AG04450 (cell line): ENCODE results near the gene OSBPL2. TPM values are rescaled to one million over a fixed set of nuclear protein-coding genes. Genes with fewer than 3 reads are reported as not detected.
A peak's percentile ranks its signal among the peaks of the same experiment; 100 is the strongest.

Source experiments
- CTCF ChIA-PET: fragments of 300-600, 350-600 bp; formaldehyde crosslinking; extraction: SDS; loops from one replicate; lab custom pipeline; 2022; ENCODE audit warnings: antibody characterized with exemption, inconsistent platforms; lab: Charles Lee
- POLR2A ChIA-PET: fragments of 350-600 bp; formaldehyde crosslinking; extraction: SDS; loops from one replicate; lab custom pipeline; 2021; ENCODE audit warnings: antibody characterized with exemption, inconsistent platforms; lab: Yijun Ruan, JAX
- DNase-seq: peaks from one replicate; pipeline ENCODE4 v3.0.0-alpha.2; 2011; ENCODE audit warnings: low read depth, low spot score
- H3K27ac ChIP-seq: one replicate; pipeline ENCODE4 v1.5.1; 2012; ENCODE audit warnings: low read depth, low read length, control low read depth
- H3K27me3 ChIP-seq: one replicate; pipeline ENCODE4 v1.6.0; 2012; ENCODE audit warnings: low read length; ENCODE audit not compliant: control insufficient read depth, insufficient read depth
- H3K4me3 ChIP-seq: 2 replicates; pipeline ENCODE4 v1.5.1; 2011; ENCODE audit warnings: mild to moderate bottlenecking, low read depth, low read length, control low read depth
- H3K9me3 ChIP-seq: 2 replicates; pipeline ENCODE4 v1.5.1; 2012; ENCODE audit warnings: low read length; ENCODE audit not compliant: control insufficient read depth, insufficient read depth
- CTCF ChIP-seq: IDR thresholded peaks from 2 replicates; pipeline ENCODE4 v1.5.1; 2011; ENCODE audit warnings: low read depth, low read length, control low read depth, inconsistent platforms
- polyA plus RNA-seq: library from polyadenylated mRNA; depleted of rRNA; stranded (reverse); fragments of >200 nt; gene quantifications from 2 replicates; pipeline ENCODE4 v1.2.3, GENCODE V29; 2011; rRNA removed

Gene OSBPL2
- polyA plus RNA-seq, 1 experiment: 18.5 TPM

GRCh38 chr20:62344092-62344491, 105.8 kb downstream of the OSBPL2 start:
- no peak for DNase-seq
- TF ChIP-seq CTCF: no peak
- CTCF ChIA-PET: interaction anchor here (1.5 kb wide), 1 partner anchor 31 kb away, joined by 5 read pairs; no protein-coding TSS in a partner anchor
- Histone ChIP-seq H3K9me3 (peaks cover 9% of the 10 kb centered on the region), H3K4me3 (no peak overlapping the region), H3K27me3 (no peaks in the 10 kb centered on the region), H3K27ac (no peak overlapping the region)
- POLR2A ChIA-PET: interaction anchor here (1.5 kb wide), 1 partner anchor 25 kb away, joined by 6 read pairs; no protein-coding TSS in a partner anchor

- Histone ChIP-seq H3K9me3 (peaks cover 11% of the 10 kb centered on the region), H3K27ac (no peak overlapping the region), H3K27me3 (no peaks in the 10 kb centered on the region), H3K4me3 (no peak overlapping the region)
- POLR2A ChIA-PET: interaction anchor here (0.5 to 1.5 kb wide), 8 partner anchors 12 to 42 kb away, joined by 3 to 6 read pairs (median 4); partner anchors contain the start of gene RPS21
- peak; percentile 88 for DNase-seq
- CTCF ChIA-PET: interaction anchor here (0.9 to 1.5 kb wide), 4 partner anchors 21 to 43 kb away, joined by 3 to 6 read pairs (median 4); no protein-coding TSS in a partner anchor
- TF ChIP-seq CTCF: no peak
Observed at GRCh38 chr20:62344782-62345181, 106.5 kb downstream of the OSBPL2 start.

Other genes with a start within 250 kb of the OSBPL2 start
- 2.6 and 2.7 TPM in 2 replicates for gene TAF4, start 172.6 kb upstream of the OSBPL2 start, polyA plus RNA-seq
- gene LSM14B, start 116.0 kb upstream of the OSBPL2 start, polyA plus RNA-seq: 26.2 and 30.7 TPM in 2 replicates
- 368 and 383 TPM in 2 replicates for gene PSMA7, start 95.1 kb upstream of the OSBPL2 start, polyA plus RNA-seq
- gene SS18L1, start 94.8 kb upstream of the OSBPL2 start, polyA plus RNA-seq: 6.5 and 6.8 TPM in 2 replicates
- 15.6 and 17.1 TPM in 2 replicates for gene MTG2, start 55.5 kb upstream of the OSBPL2 start, polyA plus RNA-seq
- not detected in 2 replicates for gene HRH3, start 18.2 kb upstream of the OSBPL2 start, polyA plus RNA-seq
- gene ADRM1, start 64.5 kb downstream of the OSBPL2 start, polyA plus RNA-seq: 58.5 and 80.7 TPM in 2 replicates
- 1.9 and 3.8 TPM in 2 replicates for gene LAMA5, start 128.8 kb downstream of the OSBPL2 start, polyA plus RNA-seq
- gene RPS21, start 148.6 kb downstream of the OSBPL2 start, polyA plus RNA-seq: 2,351 and 2,723 TPM in 2 replicates
- 3.8 and 4.9 TPM in 2 replicates for gene CABLES2, start 168.8 kb downstream of the OSBPL2 start, polyA plus RNA-seq
- gene RBBP8NL, start 189.0 kb downstream of the OSBPL2 start, polyA plus RNA-seq: not detected in 2 replicates
- gene GATA5, start 237.5 kb downstream of the OSBPL2 start, polyA plus RNA-seq: not detected in 2 replicates